HCT116 (cell line): ENCODE measurements around the gene SPHK1. TPM values are rescaled to one million over a fixed set of nuclear protein-coding genes. Genes with fewer than 3 reads are reported as not detected.

ENCODE experiments used
- ATAC-seq: fragments of 200-7000 bp; cut with Tn5 transposase; 2 replicates; pipeline ENCODE4 v1.9.1; 2020; ENCODE audit warnings: mild to moderate bottlenecking, moderate library complexity
- BruUV-seq: library from RNA; stranded (reverse); fragments of 400-500 nt; replicated peaks from 2 replicates; lab custom pipeline; 2021; lab: Mats Ljungman, UMichigan
- CTCF ChIA-PET: fragments of 300-600 bp; sonication (Branson Sonifier 250); formaldehyde crosslinking; loops from one replicate; lab custom pipeline; 2021; ENCODE audit warnings: antibody characterized with exemption; lab: Charles Lee
- POLR2A ChIA-PET: fragments of 300-600, 350-600 bp; sonication (Branson Sonifier 250); formaldehyde crosslinking; loops from one replicate; lab custom pipeline; 2021; ENCODE audit warnings: antibody characterized with exemption; lab: Charles Lee
- RAD21 ChIA-PET, 2 experiments: fragments of 300-600 bp; sonication (Branson Sonifier 250); formaldehyde crosslinking; loops; one replicate each; lab custom pipeline; 2023; ENCODE audit warnings: low total read pairs in 2 of 2; ENCODE audit not compliant: uncharacterized antibody in 2 of 2, unreplicated experiment in 2 of 2, low non-redundant PET in 1 of 2; lab: Charles Lee
- DNase-seq: peaks from one replicate; pipeline ENCODE4 v3.0.0-alpha.2; 2010; ENCODE audit warnings: low read depth, low spot score
- H2AFZ ChIP-seq: fragments of 200-600 bp; shearing (Covaris generic), sonication (generic); 2 replicates; pipeline ENCODE4 v1.6.1; 2017; ENCODE audit warnings: low read depth, mixed run types, mixed read lengths, antibody characterized with exemption, low read length; ENCODE audit not compliant: poor library complexity, severe bottlenecking
- H3K27ac ChIP-seq: 2 replicates; pipeline ENCODE4 v1.5.1; 2012; ENCODE audit warnings: low read depth, low read length
- H3K27me3 ChIP-seq: fragments of 200-600 bp; sonication (generic); 2 replicates; pipeline ENCODE4 v1.6.1; 2016; ENCODE audit warnings: mixed run types, low read length, mixed read lengths; ENCODE audit not compliant: insufficient read depth
- H3K36me3 ChIP-seq, 2 experiments: fragments of 200-500 bp in 1 of 2; fragments of 200-600 bp in 1 of 2; sonication (Bioruptor generic) in 1 of 2; sonication (generic) in 1 of 2; 2 replicates each; pipeline versions ENCODE4 v1.5.1 to v1.6.1; 2014 to 2016; ENCODE audit warnings: low read length in 2 of 2, inconsistent platforms in 1 of 2, mixed read lengths in 1 of 2, mixed run types in 1 of 2; ENCODE audit not compliant: insufficient read depth in 2 of 2, control insufficient read depth in 1 of 2
- H3K4me1 ChIP-seq, 2 experiments: fragments of 200-600 bp in 1 of 2; sonication (generic) in 1 of 2; 2 replicates each; pipeline versions ENCODE4 v1.5.1 to v1.6.1; 2012 to 2017; ENCODE audit warnings: low read length in 2 of 2, inconsistent platforms in 1 of 2, mild to moderate bottlenecking in 1 of 2, mixed read lengths in 1 of 2, mixed run types in 1 of 2, moderate library complexity in 1 of 2; ENCODE audit not compliant: insufficient read depth in 2 of 2, control insufficient read depth in 1 of 2
- H3K4me2 ChIP-seq: fragments of 200-600 bp; sonication (generic); 2 replicates; pipeline ENCODE4 v1.6.1; 2017; ENCODE audit warnings: mixed run types, low read length, mixed read lengths
- H3K4me3 ChIP-seq, 2 experiments: fragments of 200-600 bp in 1 of 2; sonication (generic) in 1 of 2; replicated peaks in 1 of 2; 2 replicates each; pipeline ENCODE4 v1.5.1; 2011 to 2016; ENCODE audit warnings: low read length in 2 of 2, control low read depth in 1 of 2, low read depth in 1 of 2, mild to moderate bottlenecking in 1 of 2, mixed read lengths in 1 of 2, mixed run types in 1 of 2
- H3K79me2 ChIP-seq: fragments of 200-600 bp; sonication (generic); 2 replicates; pipeline ENCODE4 v1.6.1; 2017; ENCODE audit warnings: mild to moderate bottlenecking, mixed run types, low read length, moderate library complexity, mixed read lengths; ENCODE audit not compliant: insufficient read depth
- H3K9ac ChIP-seq: fragments of 200-600 bp; sonication (generic); 2 replicates; pipeline ENCODE4 v1.6.1; 2016; ENCODE audit warnings: low read length, mixed read lengths
- H3K9me2 ChIP-seq: fragments of 200-600 bp; sonication (generic), shearing (Covaris generic); 2 replicates; pipeline ENCODE4 v1.6.1; 2017; ENCODE audit warnings: mixed run types, mild to moderate bottlenecking, moderate library complexity; ENCODE audit not compliant: insufficient read depth
- H3K9me3 ChIP-seq, 2 experiments: fragments of 200-500 bp in 1 of 2; fragments of 200-600 bp in 1 of 2; sonication (Bioruptor generic) in 1 of 2; sonication (generic) in 1 of 2; 2 replicates each; pipeline ENCODE4 v1.6.1; 2014 to 2017; ENCODE audit warnings: low read length in 2 of 2, mixed read lengths in 2 of 2, inconsistent platforms in 1 of 2, low read depth in 1 of 2, mild to moderate bottlenecking in 1 of 2, mixed run types in 1 of 2, moderate library complexity in 1 of 2; ENCODE audit not compliant: control insufficient read depth in 1 of 2, insufficient read depth in 1 of 2
- H4K20me1 ChIP-seq: fragments of 200-600 bp; sonication (generic), shearing (Covaris generic); 2 replicates; pipeline ENCODE4 v1.6.1; 2017; ENCODE audit warnings: mixed run types, mild to moderate bottlenecking, moderate library complexity; ENCODE audit not compliant: insufficient read depth
- CBX3 ChIP-seq: IDR thresholded peaks from 2 replicates; pipeline ENCODE4 v1.6.1; 2012; ENCODE audit warnings: low read depth
- EGR1 ChIP-seq: IDR thresholded peaks from 2 replicates; pipeline ENCODE4 v1.6.1; 2012; ENCODE audit warnings: low read depth
- ELF1 ChIP-seq: IDR thresholded peaks from 2 replicates; pipeline ENCODE4 v1.6.1; 2012; ENCODE audit warnings: low read depth, borderline replicate concordance
- EZH2 ChIP-seq: fragments of 200-600 bp; sonication (generic); IDR thresholded peaks from 2 replicates; pipeline ENCODE4 v1.6.1; 2017; ENCODE audit warnings: antibody characterized with exemption, mixed run types
- EZH2phosphoT487 ChIP-seq: fragments of 200-600 bp; IDR thresholded peaks from 2 replicates; pipeline ENCODE4 v1.6.1; 2018; ENCODE audit warnings: antibody characterized with exemption, borderline replicate concordance
- FOSL1 ChIP-seq: IDR thresholded peaks from 2 replicates; pipeline ENCODE4 v1.6.1; 2012; ENCODE audit warnings: low read depth
- MAX ChIP-seq: IDR thresholded peaks from 2 replicates; pipeline ENCODE4 v1.6.1; 2012
- POLR2A ChIP-seq: IDR thresholded peaks from 2 replicates; pipeline ENCODE4 v1.7.0; 2011; ENCODE audit warnings: borderline replicate concordance; ENCODE audit not compliant: insufficient read depth, insufficient read length; ENCODE audit errors: extremely low read depth
- SP1 ChIP-seq: IDR thresholded peaks from 2 replicates; pipeline ENCODE4 v1.6.1; 2012; ENCODE audit warnings: low read depth
- YY1 ChIP-seq: IDR thresholded peaks from 2 replicates; pipeline ENCODE4 v1.6.1; 2011; ENCODE audit warnings: low read length, low read depth, moderate library complexity, mild to moderate bottlenecking; ENCODE audit not compliant: insufficient replicate concordance; ENCODE audit errors: extremely low read depth
- intact Hi-C: fragments of 100-400 bp; cut with micrococcal nuclease; formaldehyde crosslinking; loops from 2 replicates; pipeline ENCODE4 v1.10.0; 2022
- total RNA-seq: library from RNA; stranded (reverse); gene quantifications from one replicate; pipeline ENCODE4 v1.2.1, GENCODE V29; 2021; ENCODE audit not compliant: unreplicated experiment
- TF ChIP-seq, protein P1 (sequence below), 3 experiments: fragments of 200-600 bp in 1 of 3; sonication (generic) in 1 of 3; IDR thresholded peaks in 2 of 3; conservative IDR thresholded peaks in 1 of 3; 2 replicates each; pipeline ENCODE4 v1.5.1; 2012 to 2017; ENCODE audit warnings: low read depth in 2 of 3, low read length in 2 of 3, antibody characterized with exemption in 1 of 3, borderline replicate concordance in 1 of 3, control low read depth in 1 of 3, mild to moderate bottlenecking in 1 of 3, mixed read lengths in 1 of 3, mixed run types in 1 of 3, moderate library complexity in 1 of 3; ENCODE audit not compliant: insufficient read depth in 1 of 3

SPHK1 gene
- total RNA-seq, 1 experiment from 2014 or later, result 4.6 TPM

DNA sequence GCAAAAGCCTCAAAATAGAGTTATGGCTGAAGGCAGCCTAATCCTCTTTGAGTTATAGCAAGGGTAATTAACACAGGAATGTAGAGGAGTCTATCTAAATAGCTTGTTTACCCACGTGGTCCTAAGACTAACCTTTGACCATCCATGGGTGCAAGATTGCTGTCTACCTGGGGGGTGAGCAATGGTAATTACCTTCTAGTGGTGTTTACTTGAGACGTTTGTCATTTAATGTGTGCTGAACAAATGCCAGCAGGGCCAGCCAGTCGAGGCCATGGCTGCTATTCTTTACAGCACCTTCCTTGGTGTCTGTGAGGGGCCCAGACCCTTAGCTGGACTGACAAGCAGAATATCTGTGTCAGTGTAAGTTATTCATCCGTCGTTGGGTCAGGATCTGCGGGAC is 16.8 kb upstream of the SPHK1 start:
- no peaks in the 10 kb centered on the region for H3K36me3 ChIP-seq
- TF ChIP-seq, protein P1, sequence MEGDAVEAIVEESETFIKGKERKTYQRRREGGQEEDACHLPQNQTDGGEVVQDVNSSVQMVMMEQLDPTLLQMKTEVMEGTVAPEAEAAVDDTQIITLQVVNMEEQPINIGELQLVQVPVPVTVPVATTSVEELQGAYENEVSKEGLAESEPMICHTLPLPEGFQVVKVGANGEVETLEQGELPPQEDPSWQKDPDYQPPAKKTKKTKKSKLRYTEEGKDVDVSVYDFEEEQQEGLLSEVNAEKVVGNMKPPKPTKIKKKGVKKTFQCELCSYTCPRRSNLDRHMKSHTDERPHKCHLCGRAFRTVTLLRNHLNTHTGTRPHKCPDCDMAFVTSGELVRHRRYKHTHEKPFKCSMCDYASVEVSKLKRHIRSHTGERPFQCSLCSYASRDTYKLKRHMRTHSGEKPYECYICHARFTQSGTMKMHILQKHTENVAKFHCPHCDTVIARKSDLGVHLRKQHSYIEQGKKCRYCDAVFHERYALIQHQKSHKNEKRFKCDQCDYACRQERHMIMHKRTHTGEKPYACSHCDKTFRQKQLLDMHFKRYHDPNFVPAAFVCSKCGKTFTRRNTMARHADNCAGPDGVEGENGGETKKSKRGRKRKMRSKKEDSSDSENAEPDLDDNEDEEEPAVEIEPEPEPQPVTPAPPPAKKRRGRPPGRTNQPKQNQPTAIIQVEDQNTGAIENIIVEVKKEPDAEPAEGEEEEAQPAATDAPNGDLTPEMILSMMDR (IDR thresholded peaks at IDR 0.05 in 2 of 3, conservative IDR thresholded peaks at IDR 0.05 in 1 of 3; ENCODE audit: borderline replicate concordance in 1 of 3, insufficient read depth in 1 of 3, low read depth in 2 of 3, low read length in 2 of 3), result no peak
- TF ChIP-seq EZH2phosphoT487, result no peak
- no peak for TF ChIP-seq YY1
- TF ChIP-seq ELF1, result no peak
- TF ChIP-seq CBX3, result no peak
- TF ChIP-seq SP1, result no peak
- TF ChIP-seq MAX, result no peak
- no peak for TF ChIP-seq EZH2
- no peak for TF ChIP-seq FOSL1
- TF ChIP-seq, all 23 proteins: peak for 0
- Histone ChIP-seq H3K9me3 (no peaks in the 10 kb centered on the region), H3K4me3 (no peak overlapping the region), H3K9ac (no peak overlapping the region), H3K79me2 (no peaks in the 10 kb centered on the region), H3K9me2 (no peaks in the 10 kb centered on the region), H3K4me2 (no peak overlapping the region), H4K20me1 (no peaks in the 10 kb centered on the region), H3K4me1 (peaks cover 10 to 28% of the 10 kb centered on the region in 2 experiments; a peak in 3 of 4 replicates), H2AFZ (no peak overlapping the region), H3K27me3 (no peaks in the 10 kb centered on the region), H3K27ac (no peak overlapping the region)
- CTCF ChIA-PET, result no interaction called here
- RAD21 ChIA-PET, result no interaction called here
- DNase-seq (no peak), ATAC-seq (no peak)
- no TSS peak for BruUV-seq
- intact Hi-C loops, result no loop called here
- POLR2A ChIA-PET, result no interaction called here

GRCh38 chr17:76368545-76368944 is 15.9 kb upstream of the SPHK1 start:
- intact Hi-C loops, result no loop called here

More at GRCh38 chr17:76368545-76368944, 15.9 kb upstream of the SPHK1 start:
- no peaks in the 10 kb centered on the region for H3K36me3 ChIP-seq
- no peaks in the 10 kb centered on the region for H3K9me3 ChIP-seq
- H4K20me1 ChIP-seq, result no peaks in the 10 kb centered on the region
- TF ChIP-seq POLR2A (no peak), EGR1 (no peak)
- ATAC-seq, result no peak
- POLR2A ChIA-PET, result no interaction called here
- H3K4me2 ChIP-seq, result no peak overlapping the region
- no peak for DNase-seq
- H3K9me2 ChIP-seq, result no peaks in the 10 kb centered on the region
- H3K27me3 ChIP-seq, result no peaks in the 10 kb centered on the region
- CTCF ChIA-PET, result no interaction called here
- RAD21 ChIA-PET, result no interaction called here
- H3K4me1 ChIP-seq, result peaks cover 10 to 32% of the 10 kb centered on the region in 2 experiments; a peak in 3 of 4 replicates
- H3K79me2 ChIP-seq, result no peaks in the 10 kb centered on the region
- no TSS peak for BruUV-seq
- H3K4me3 ChIP-seq, result no peak overlapping the region
- H3K27ac ChIP-seq, result no peak overlapping the region
- no peak overlapping the region for H2AFZ ChIP-seq
- H3K9ac ChIP-seq, result no peak overlapping the region
